Panc1 (cell line): ENCODE measurements around the gene MRGPRX1.
"Not testable (repeated sequence)": the region's sequence is repeated elsewhere in the genome, so short reads cannot be mapped to it uniquely, and the experiment has no call there.

Experiments used
- POLR2AphosphoS5 ChIP-seq: IDR thresholded peaks from 2 replicates; pipeline ENCODE4 v1.6.1; 2012; ENCODE audit warnings: mild to moderate bottlenecking, low read depth, low read length, moderate library complexity
- SIN3A ChIP-seq: IDR thresholded peaks from 2 replicates; pipeline ENCODE4 v1.6.1; 2012; ENCODE audit warnings: low read depth, mild to moderate bottlenecking, low read length, moderate library complexity, borderline replicate concordance; ENCODE audit not compliant: insufficient read depth
- TCF7L2 ChIP-seq: IDR thresholded peaks from 2 replicates; pipeline ENCODE4 v1.6.1; 2011; ENCODE audit warnings: mild to moderate bottlenecking, low read depth, low read length, inconsistent platforms
- TF ChIP-seq, protein P1 (sequence below): fragments of 450-650 bp; IDR thresholded peaks from 2 replicates; pipeline ENCODE4 v1.5.1; 2017; ENCODE audit warnings: mild to moderate bottlenecking

DNA sequence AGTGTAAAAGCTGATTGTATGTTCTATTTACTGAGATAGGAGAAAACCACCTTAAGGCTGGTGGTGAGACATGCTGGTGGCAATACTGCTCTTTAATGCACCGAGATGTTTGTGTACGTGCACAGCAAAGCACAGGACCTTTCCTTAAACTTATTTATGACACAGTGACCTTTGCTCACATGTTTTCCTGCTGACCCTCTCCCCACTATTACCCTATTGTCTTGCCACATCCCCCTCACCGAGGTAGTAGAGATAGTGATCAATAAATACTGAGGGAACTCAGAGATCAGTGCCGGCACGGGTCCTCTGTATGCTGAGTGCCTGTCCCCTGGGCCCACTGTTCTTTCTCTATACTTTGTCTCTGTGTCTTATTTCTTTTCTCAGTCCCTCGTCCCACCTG is 38.6 kb downstream of the MRGPRX1 start:
- TF ChIP-seq, protein P1, sequence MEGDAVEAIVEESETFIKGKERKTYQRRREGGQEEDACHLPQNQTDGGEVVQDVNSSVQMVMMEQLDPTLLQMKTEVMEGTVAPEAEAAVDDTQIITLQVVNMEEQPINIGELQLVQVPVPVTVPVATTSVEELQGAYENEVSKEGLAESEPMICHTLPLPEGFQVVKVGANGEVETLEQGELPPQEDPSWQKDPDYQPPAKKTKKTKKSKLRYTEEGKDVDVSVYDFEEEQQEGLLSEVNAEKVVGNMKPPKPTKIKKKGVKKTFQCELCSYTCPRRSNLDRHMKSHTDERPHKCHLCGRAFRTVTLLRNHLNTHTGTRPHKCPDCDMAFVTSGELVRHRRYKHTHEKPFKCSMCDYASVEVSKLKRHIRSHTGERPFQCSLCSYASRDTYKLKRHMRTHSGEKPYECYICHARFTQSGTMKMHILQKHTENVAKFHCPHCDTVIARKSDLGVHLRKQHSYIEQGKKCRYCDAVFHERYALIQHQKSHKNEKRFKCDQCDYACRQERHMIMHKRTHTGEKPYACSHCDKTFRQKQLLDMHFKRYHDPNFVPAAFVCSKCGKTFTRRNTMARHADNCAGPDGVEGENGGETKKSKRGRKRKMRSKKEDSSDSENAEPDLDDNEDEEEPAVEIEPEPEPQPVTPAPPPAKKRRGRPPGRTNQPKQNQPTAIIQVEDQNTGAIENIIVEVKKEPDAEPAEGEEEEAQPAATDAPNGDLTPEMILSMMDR, result not testable (repeated sequence)
- not testable (repeated sequence) for TF ChIP-seq POLR2AphosphoS5, SIN3A, TCF7L2
